Calu3 (cell line): Measurements from ENCODE around the gene CSNK1A1L. TPM values are rescaled to one million over a fixed set of nuclear protein-coding genes. Genes with fewer than 3 reads are reported as not detected.

ENCODE experiments used
- Bru-seq: library from RNA; stranded (reverse); fragments of 400-500 nt; gene quantifications from one replicate; lab custom pipeline; 2021; lab: Mats Ljungman, UMichigan
- BruChase-seq, 2 experiments: library from RNA; stranded (reverse); fragments of 400-500 nt; gene quantifications; one replicate each; lab custom pipeline; 2021; lab: Mats Ljungman, UMichigan
- BruUV-seq: library from RNA; stranded (reverse); fragments of 400-500 nt; replicated peaks from 2 replicates; lab custom pipeline; 2021; lab: Mats Ljungman, UMichigan
- CTCF ChIA-PET: fragments of 300-600 bp; sonication (Branson Sonifier 250); formaldehyde crosslinking; loops from one replicate; lab custom pipeline; 2022; ENCODE audit warnings: antibody characterized with exemption; lab: Charles Lee
- DNase-seq: peaks from one replicate; pipeline ENCODE4 v3.0.0; 2022
- H3K27ac Mint-ChIP-seq: one replicate; pipeline ENCODE4 v1.8.0; 2022; ENCODE audit warnings: mixed read lengths; ENCODE audit not compliant: unreplicated experiment
- H3K27me3 Mint-ChIP-seq: one replicate; pipeline ENCODE4 v1.8.0; 2022; ENCODE audit warnings: mixed read lengths; ENCODE audit not compliant: unreplicated experiment
- H3K36me3 Mint-ChIP-seq: one replicate; pipeline ENCODE4 v1.8.0; 2022; ENCODE audit warnings: mild to moderate bottlenecking, moderate library complexity, mixed read lengths; ENCODE audit not compliant: insufficient read depth, unreplicated experiment
- H3K4me1 Mint-ChIP-seq: one replicate; pipeline ENCODE4 v1.8.0; 2022; ENCODE audit warnings: mild to moderate bottlenecking, low read depth, mixed read lengths; ENCODE audit not compliant: unreplicated experiment
- H3K4me3 Mint-ChIP-seq: one replicate; pipeline ENCODE4 v1.8.0; 2022; ENCODE audit warnings: mild to moderate bottlenecking, low read depth, moderate library complexity, mixed read lengths; ENCODE audit not compliant: unreplicated experiment
- H3K9me3 Mint-ChIP-seq: one replicate; pipeline ENCODE4 v1.8.0; 2022; ENCODE audit warnings: low read depth, mixed read lengths; ENCODE audit not compliant: unreplicated experiment
- intact Hi-C: fragments of 100-400 bp; cut with micrococcal nuclease; formaldehyde crosslinking; loops from one replicate; pipeline ENCODE4 v1.10.0; 2022; ENCODE audit not compliant: unreplicated experiment
- long read RNA-seq: library from polyadenylated mRNA; stranded (forward); transcript quantifications from one replicate; pipeline ENCODE4 v2.0.0, GENCODE V29; 2022
- total RNA-seq: library from RNA; stranded (reverse); gene quantifications from 2 replicates; pipeline ENCODE4 v1.2.3, GENCODE V29; 2022
- TF ChIP-seq, protein P1 (sequence below): fragments of 200-600 bp; IDR thresholded peaks from one replicate; pipeline ENCODE4 v1.8.0; 2022; ENCODE audit warnings: antibody characterized with exemption; ENCODE audit not compliant: unreplicated experiment

CSNK1A1L gene
- total RNA-seq (not detected in 2 replicates), Bru-seq, nascent RNA (not detected), BruChase-seq, experiment 1, labeled RNA remaining after a 6-hour chase (not detected), BruChase-seq, experiment 2, labeled RNA remaining after a 2-hour chase (not detected)
- long read RNA-seq: 0 reads

GRCh38 chr13:37105251-37105714, at the start of gene CSNK1A1L:
CSNK1A1L (minus strand) TSS chr13:37105664; CDS start chr13:37105256, 408 bp downstream.
- CTCF ChIA-PET: no interaction called here

GRCh38 chr13:37149380-37149779, 43.9 kb upstream of the CSNK1A1L start:
- H3K9me3 Mint-ChIP-seq: peaks cover 3% of the 10 kb centered on the region
- no peak overlapping the region for H3K27ac Mint-ChIP-seq
- CTCF ChIA-PET: interaction anchor here (0.8 kb wide), 1 partner anchor 394 kb away, joined by 6 read pairs; no protein-coding TSS in a partner anchor
- no TSS peak for BruUV-seq
- no peak for DNase-seq
- H3K36me3 Mint-ChIP-seq: no peaks in the 10 kb centered on the region
- H3K4me1 Mint-ChIP-seq: no peaks in the 10 kb centered on the region
- intact Hi-C loops: no loop called here
- H3K4me3 Mint-ChIP-seq: no peak overlapping the region
- TF ChIP-seq, protein P1, sequence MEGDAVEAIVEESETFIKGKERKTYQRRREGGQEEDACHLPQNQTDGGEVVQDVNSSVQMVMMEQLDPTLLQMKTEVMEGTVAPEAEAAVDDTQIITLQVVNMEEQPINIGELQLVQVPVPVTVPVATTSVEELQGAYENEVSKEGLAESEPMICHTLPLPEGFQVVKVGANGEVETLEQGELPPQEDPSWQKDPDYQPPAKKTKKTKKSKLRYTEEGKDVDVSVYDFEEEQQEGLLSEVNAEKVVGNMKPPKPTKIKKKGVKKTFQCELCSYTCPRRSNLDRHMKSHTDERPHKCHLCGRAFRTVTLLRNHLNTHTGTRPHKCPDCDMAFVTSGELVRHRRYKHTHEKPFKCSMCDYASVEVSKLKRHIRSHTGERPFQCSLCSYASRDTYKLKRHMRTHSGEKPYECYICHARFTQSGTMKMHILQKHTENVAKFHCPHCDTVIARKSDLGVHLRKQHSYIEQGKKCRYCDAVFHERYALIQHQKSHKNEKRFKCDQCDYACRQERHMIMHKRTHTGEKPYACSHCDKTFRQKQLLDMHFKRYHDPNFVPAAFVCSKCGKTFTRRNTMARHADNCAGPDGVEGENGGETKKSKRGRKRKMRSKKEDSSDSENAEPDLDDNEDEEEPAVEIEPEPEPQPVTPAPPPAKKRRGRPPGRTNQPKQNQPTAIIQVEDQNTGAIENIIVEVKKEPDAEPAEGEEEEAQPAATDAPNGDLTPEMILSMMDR: no peak
- H3K27me3 Mint-ChIP-seq: no peaks in the 10 kb centered on the region

More at GRCh38 chr13:37105251-37105714, at the start of gene CSNK1A1L:
- no peak within 1 kb of the TSS for H3K27ac Mint-ChIP-seq
- intact Hi-C loops: loop anchor here (5.0 kb wide), 1 partner anchor 512 kb away; no protein-coding TSS in a partner anchor
- H3K4me1 Mint-ChIP-seq: no peaks in the 10 kb centered on the region
- no peak within 1 kb of the TSS for H3K4me3 Mint-ChIP-seq
- no peaks in the 10 kb centered on the region for H3K36me3 Mint-ChIP-seq
- H3K9me3 Mint-ChIP-seq: no peaks in the 10 kb centered on the region
- H3K27me3 Mint-ChIP-seq: no peaks in the 10 kb centered on the region
- TF ChIP-seq, protein P1: no peak
- DNase-seq: no peak
- BruUV-seq: no TSS peak

DNA sequence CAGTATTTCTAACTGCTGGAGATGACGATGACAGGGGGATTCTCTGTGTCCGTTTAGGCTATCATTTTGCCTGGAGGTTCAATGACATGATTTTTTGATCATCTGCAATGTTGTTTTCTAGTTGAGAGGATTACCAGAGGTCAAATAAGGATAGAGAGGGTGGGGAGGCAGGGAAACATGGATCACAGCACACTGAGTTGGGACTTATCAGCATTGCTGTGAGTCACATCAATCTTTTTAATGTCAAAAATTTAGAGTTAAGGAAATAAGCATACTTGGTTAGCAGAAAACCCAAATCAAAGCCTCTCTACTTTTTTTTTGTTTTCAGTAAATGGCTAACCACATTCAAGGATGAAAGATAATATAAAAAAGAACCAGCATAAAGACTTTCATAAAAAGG, 43.0 kb upstream of the CSNK1A1L start:
- BruUV-seq: no TSS peak
- CTCF ChIA-PET: no interaction called here
- H3K27me3 Mint-ChIP-seq: no peaks in the 10 kb centered on the region
- DNase-seq: no peak
- no peak overlapping the region for H3K27ac Mint-ChIP-seq
- intact Hi-C loops: no loop called here
- peaks cover 3% of the 10 kb centered on the region for H3K9me3 Mint-ChIP-seq
- TF ChIP-seq, protein P1: no peak
- H3K4me1 Mint-ChIP-seq: no peaks in the 10 kb centered on the region
- no peaks in the 10 kb centered on the region for H3K36me3 Mint-ChIP-seq
- H3K4me3 Mint-ChIP-seq: no peak overlapping the region

GRCh38 chr13:37144661-37145060, 39.2 kb upstream of the CSNK1A1L start:
- DNase-seq: no peak
- no TSS peak for BruUV-seq
- H3K27ac Mint-ChIP-seq: no peak overlapping the region
- CTCF ChIA-PET: no interaction called here
- no peak overlapping the region for H3K4me3 Mint-ChIP-seq
- H3K36me3 Mint-ChIP-seq: no peaks in the 10 kb centered on the region
- no peaks in the 10 kb centered on the region for H3K27me3 Mint-ChIP-seq
- peaks cover 3% of the 10 kb centered on the region for H3K9me3 Mint-ChIP-seq
- TF ChIP-seq, protein P1: no peak
- no peaks in the 10 kb centered on the region for H3K4me1 Mint-ChIP-seq
- intact Hi-C loops: no loop called here
